Neuronal stem cell (in vitro differentiated cells): ENCODE measurements around the gene ACTR3C.
"Not testable (repeated sequence)": the region's sequence is repeated elsewhere in the genome, so short reads cannot be mapped to it uniquely, and the experiment has no call there.

ENCODE experiments used
- DNase-seq: peaks from one replicate; pipeline ENCODE4 v3.0.0-alpha.2; 2013; ENCODE audit warnings: low spot score
- H2AFZ ChIP-seq: one replicate; pipeline ENCODE4 v1.6.1; 2013; ENCODE audit warnings: mild to moderate bottlenecking, low read length, inconsistent platforms
- H2AK5ac ChIP-seq: 2 replicates; pipeline ENCODE4 v1.6.1; 2013; ENCODE audit warnings: low read depth, mild to moderate bottlenecking, inconsistent platforms, low read length, moderate library complexity, mixed read lengths
- H2BK120ac ChIP-seq: 2 replicates; pipeline ENCODE4 v1.6.1; 2013; ENCODE audit warnings: low read depth, mild to moderate bottlenecking, inconsistent platforms, low read length, moderate library complexity, mixed read lengths
- H2BK12ac ChIP-seq: one replicate; pipeline ENCODE4 v1.6.1; 2013; ENCODE audit warnings: low read length, inconsistent platforms
- H2BK15ac ChIP-seq: 2 replicates; pipeline ENCODE4 v1.6.1; 2013; ENCODE audit warnings: mild to moderate bottlenecking, low read length, inconsistent platforms, mixed read lengths
- H2BK5ac ChIP-seq: one replicate; pipeline ENCODE4 v1.6.1; 2013; ENCODE audit warnings: inconsistent platforms, mild to moderate bottlenecking, low read length, moderate library complexity
- H3K14ac ChIP-seq: one replicate; pipeline ENCODE4 v1.6.1; 2013; ENCODE audit warnings: low read length, inconsistent platforms
- H3K18ac ChIP-seq: 2 replicates; pipeline ENCODE4 v1.6.1; 2013; ENCODE audit warnings: low read length, inconsistent platforms
- H3K23ac ChIP-seq: 2 replicates; pipeline ENCODE4 v1.6.1; 2013; ENCODE audit warnings: low read depth, mild to moderate bottlenecking, mixed read lengths, low read length, inconsistent platforms; ENCODE audit not compliant: poor library complexity
- H3K27ac ChIP-seq: replicated peaks from 3 replicates; pipeline ENCODE4 v1.5.1; 2013; ENCODE audit warnings: low read length, inconsistent platforms
- H3K27me3 ChIP-seq, 3 experiments: 2 replicates each; pipeline ENCODE4 v1.6.1; 2013; ENCODE audit warnings: low read length in 3 of 3, mild to moderate bottlenecking in 2 of 3, inconsistent platforms in 1 of 3, low read depth in 1 of 3, mixed read lengths in 1 of 3, moderate library complexity in 1 of 3; ENCODE audit not compliant: control insufficient read depth in 3 of 3, insufficient read depth in 3 of 3
- H3K36me3 ChIP-seq, 2 donors: replicated peaks in 1 of 2; 2 replicates each; pipeline ENCODE4 v1.6.1; 2013; ENCODE audit warnings: low read length in 2 of 2; ENCODE audit not compliant: control insufficient read depth in 2 of 2, insufficient read depth in 2 of 2
- H3K4ac ChIP-seq: 2 replicates; pipeline ENCODE4 v1.6.1; 2013; ENCODE audit warnings: inconsistent platforms, mild to moderate bottlenecking, low read length, moderate library complexity
- H3K4me1 ChIP-seq, 2 donors: 1 replicate in 1 of 2; 2 replicates in 1 of 2; pipeline ENCODE4 v1.6.1; 2013; ENCODE audit warnings: low read length in 2 of 2, low read depth in 1 of 2; ENCODE audit not compliant: control insufficient read depth in 2 of 2, insufficient read depth in 1 of 2
- H3K4me2 ChIP-seq: one replicate; pipeline ENCODE4 v1.6.1; 2013; ENCODE audit warnings: mild to moderate bottlenecking, low read length, inconsistent platforms; ENCODE audit not compliant: insufficient read depth, poor library complexity, severe bottlenecking
- H3K4me3 ChIP-seq, 2 donors: 2 replicates each; pipeline ENCODE4 v1.5.1; 2013; ENCODE audit warnings: low read length in 2 of 2, mild to moderate bottlenecking in 2 of 2, inconsistent platforms in 1 of 2, moderate library complexity in 1 of 2
- H3K79me1 ChIP-seq: one replicate; pipeline ENCODE4 v1.6.1; 2013; ENCODE audit warnings: low read depth, mild to moderate bottlenecking, inconsistent platforms, low read length, moderate library complexity
- H3K9ac ChIP-seq: one replicate; pipeline ENCODE4 v1.6.1; 2013; ENCODE audit warnings: mild to moderate bottlenecking, low read depth, low read length, inconsistent platforms; ENCODE audit not compliant: poor library complexity
- H3K9me3 ChIP-seq, 2 donors: replicated peaks in 1 of 2; 2 replicates each; pipeline versions ENCODE3 to v1.6.1; 2013; ENCODE audit warnings: low read length in 2 of 2, mild to moderate bottlenecking in 2 of 2, inconsistent platforms in 1 of 2, low read depth in 1 of 2, mixed read lengths in 1 of 2, moderate library complexity in 1 of 2; ENCODE audit not compliant: control insufficient read depth in 2 of 2, insufficient read depth in 1 of 2
- H4K8ac ChIP-seq: one replicate; pipeline ENCODE4 v1.6.1; 2013; ENCODE audit warnings: low read depth, mild to moderate bottlenecking, inconsistent platforms, low read length, moderate library complexity
- H4K91ac ChIP-seq: one replicate; pipeline ENCODE4 v1.6.1; 2013; ENCODE audit warnings: low read length, low read depth, mild to moderate bottlenecking, inconsistent platforms; ENCODE audit not compliant: poor library complexity
- WGBS, 2 donors: extraction: QIAGEN DNeasy Blood & Tissue Kit; methylation state at CpG; one replicate each; pipeline ENCODE4 v1.1.7; 2013; ENCODE audit warnings: missing lambda C conversion rate in 2 of 2, mixed read lengths in 1 of 2; ENCODE audit not compliant: insufficient read length in 2 of 2, insufficient replicate concordance in 1 of 2; ENCODE audit errors: extremely low coverage in 2 of 2; 5-methylcytosine and 5-hydroxymethylcytosine counted together

ACTR3C gene

DNA sequence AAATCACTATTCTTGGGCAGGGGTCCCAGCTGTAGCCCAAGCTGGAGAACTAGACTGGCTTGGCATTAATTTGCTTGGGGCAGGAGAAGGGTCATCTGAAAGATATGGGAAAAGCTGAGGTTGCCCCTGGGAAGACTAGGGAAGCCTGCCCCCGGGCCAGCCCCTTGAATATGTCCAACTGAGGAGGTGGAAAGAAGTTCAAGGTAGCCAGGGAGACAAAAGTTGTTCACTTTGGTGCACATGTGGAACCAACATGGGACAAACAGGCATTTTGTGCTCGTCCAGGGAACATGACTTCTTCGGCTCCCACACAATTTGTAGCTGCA, 1.6 kb downstream of the ACTR3C start:
- Histone ChIP-seq H3K27ac (no peak overlapping the region), H2AFZ (no peak overlapping the region), H3K79me1 (no peaks in the 10 kb centered on the region), H3K27me3 (no peaks in the 10 kb centered on the region), H3K4me3 (no peak overlapping the region), H3K4ac (no peak overlapping the region), H2AK5ac (no peak overlapping the region), H4K8ac (no peak overlapping the region), H2BK5ac (no peak overlapping the region), H3K4me2 (no peak overlapping the region), H3K4me1 (peaks cover 4 to 8% of the 10 kb centered on the region in 2 donors), H4K91ac (no peak overlapping the region), H3K36me3 (no peaks in the 10 kb centered on the region), H3K18ac (no peak overlapping the region), H3K9me3 (no peaks in the 10 kb centered on the region), H2BK120ac (no peak overlapping the region), H2BK15ac (no peak overlapping the region), H3K9ac (no peak overlapping the region), H2BK12ac (no peak overlapping the region), H3K23ac (no peak overlapping the region), H3K14ac (no peak overlapping the region)
- no CpG with 5 or more reads among the region's 3 CpGs for WGBS, 2 donors
- DNase-seq: no peak

DNA sequence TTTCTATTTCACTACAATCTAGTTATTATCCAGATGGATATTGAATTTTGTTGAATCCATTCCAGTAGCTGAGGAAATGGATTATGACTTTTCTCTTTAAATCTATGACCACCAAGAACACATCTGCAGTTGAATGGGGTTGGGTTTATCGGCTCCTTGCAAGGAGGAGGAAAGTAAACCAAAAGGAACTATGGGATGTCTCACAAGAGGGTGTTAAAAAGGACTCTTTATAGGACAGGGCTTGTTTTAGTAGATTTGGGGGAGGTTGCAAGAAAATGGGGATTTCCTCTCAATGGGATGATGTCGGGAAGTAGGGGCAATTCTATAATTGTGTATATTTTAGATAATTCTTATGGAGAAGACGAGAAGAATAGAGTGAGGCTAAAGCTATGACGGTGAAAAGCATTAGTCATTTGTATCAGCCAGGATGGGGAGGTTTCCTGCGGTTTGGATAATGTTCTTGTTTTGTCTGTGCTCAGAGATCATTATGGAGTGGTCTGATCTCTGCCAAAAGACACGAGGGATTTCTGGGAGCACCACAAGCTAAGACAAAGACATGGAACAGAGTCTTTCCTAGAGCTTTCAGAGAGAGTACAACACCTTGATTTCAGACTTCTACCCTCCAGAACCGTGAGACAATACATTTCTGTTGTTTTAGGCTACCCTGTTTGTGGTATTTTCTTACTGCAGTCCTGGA, 5.4 kb downstream of the ACTR3C start:
- no peak for DNase-seq
- no peak overlapping the region for H2BK15ac ChIP-seq
- no peak overlapping the region for H2AFZ ChIP-seq
- no peak overlapping the region for H2BK12ac ChIP-seq
- no peak overlapping the region for H4K91ac ChIP-seq
- no peak overlapping the region for H3K23ac ChIP-seq
- no peak overlapping the region for H3K4me2 ChIP-seq
- H4K8ac ChIP-seq: no peak overlapping the region
- no peak overlapping the region for H3K4me3 ChIP-seq
- H3K36me3 ChIP-seq: no peaks in the 10 kb centered on the region
- WGBS, 2 donors: no CpG with 5 or more reads among the region's 7 CpGs
- H3K79me1 ChIP-seq: no peaks in the 10 kb centered on the region
- peaks cover 0 to 5% (median 0%) of the 10 kb centered on the region in 3 experiments for H3K27me3 ChIP-seq
- H3K14ac ChIP-seq: no peak overlapping the region
- no peak overlapping the region for H3K27ac ChIP-seq
- peaks cover 0 to 2% of the 10 kb centered on the region in 2 donors for H3K4me1 ChIP-seq
- no peak overlapping the region for H3K18ac ChIP-seq
- H3K9ac ChIP-seq: no peak overlapping the region
- H2BK120ac ChIP-seq: no peak overlapping the region
- no peak overlapping the region for H3K4ac ChIP-seq
- H2AK5ac ChIP-seq: no peak overlapping the region
- no peak overlapping the region for H2BK5ac ChIP-seq
- no peaks in the 10 kb centered on the region for H3K9me3 ChIP-seq

- H2AK5ac ChIP-seq, H3K79me1 ChIP-seq, H3K4me3 ChIP-seq, H3K27ac ChIP-seq, H3K4ac ChIP-seq, H3K9ac ChIP-seq, H2BK5ac ChIP-seq, H3K4me2 ChIP-seq, H3K36me3 ChIP-seq, H3K23ac ChIP-seq, H3K9me3 ChIP-seq, H3K14ac ChIP-seq, H3K18ac ChIP-seq, H2AFZ ChIP-seq, H2BK120ac ChIP-seq, H2BK15ac ChIP-seq, H4K8ac ChIP-seq, H3K4me1 ChIP-seq, DNase-seq, H3K27me3 ChIP-seq, H4K91ac ChIP-seq, H2BK12ac ChIP-seq: not testable (repeated sequence)
- no CpG with 5 or more reads among the region's 6 CpGs for WGBS, 2 donors
These were observed 6.4 kb downstream of the ACTR3C start for GRCh38 chr7:150316987-150317386.

DNA sequence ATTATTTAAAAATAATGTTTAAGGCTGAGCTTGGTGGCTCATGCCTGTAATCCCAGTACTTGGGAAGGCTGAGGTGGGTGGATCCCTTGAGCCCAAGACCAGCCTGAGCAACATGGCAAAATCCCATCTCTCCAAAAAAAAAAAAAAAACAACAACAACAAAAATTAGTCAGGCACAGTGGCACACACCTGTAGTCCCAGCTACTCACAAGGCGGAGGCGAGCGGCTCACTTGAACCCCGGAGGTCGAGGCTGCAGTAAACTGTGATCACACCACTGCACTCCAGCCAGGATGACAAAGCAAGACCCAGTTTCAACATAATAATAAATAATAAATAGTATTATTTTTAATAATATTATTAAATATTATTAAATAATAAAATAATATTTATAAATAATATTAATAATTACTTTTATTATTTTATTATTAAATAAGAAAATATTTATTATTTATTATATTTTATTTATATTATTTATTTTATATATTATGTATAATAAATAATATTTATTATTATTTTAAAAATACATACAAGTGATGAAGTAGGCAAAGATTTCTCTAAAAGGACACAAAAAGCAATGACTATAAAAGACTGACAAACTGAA, 8.6 kb downstream of the ACTR3C start:
- no peak overlapping the region for H2BK120ac ChIP-seq
- no peak overlapping the region for H2BK12ac ChIP-seq
- H3K23ac ChIP-seq: no peak overlapping the region
- H3K4me3 ChIP-seq: no peak overlapping the region
- no peaks in the 10 kb centered on the region for H3K79me1 ChIP-seq
- H3K9ac ChIP-seq: no peak overlapping the region
- no peaks in the 10 kb centered on the region for H3K9me3 ChIP-seq
- H3K27me3 ChIP-seq: peaks cover 0 to 5% (median 0%) of the 10 kb centered on the region in 3 experiments
- no peak for DNase-seq
- no CpG with 5 or more reads among the region's 5 CpGs for WGBS, 2 donors
- no peaks in the 10 kb centered on the region for H3K36me3 ChIP-seq
- no peak overlapping the region for H3K4ac ChIP-seq
- H3K18ac ChIP-seq: no peak overlapping the region
- H3K4me2 ChIP-seq: no peak overlapping the region
- no peak overlapping the region for H4K8ac ChIP-seq
- H4K91ac ChIP-seq: no peak overlapping the region
- no peak overlapping the region for H2BK15ac ChIP-seq
- H3K27ac ChIP-seq: no peak overlapping the region
- H2BK5ac ChIP-seq: no peak overlapping the region
- H2AFZ ChIP-seq: no peak overlapping the region
- peaks cover 7% of the 10 kb centered on the region in 2 donors for H3K4me1 ChIP-seq
- H2AK5ac ChIP-seq: no peak overlapping the region
- H3K14ac ChIP-seq: no peak overlapping the region
